ENCODE results near the gene TRRAP.
"Not testable (repeated sequence)": the region's sequence is repeated elsewhere in the genome, so short reads cannot be mapped to it uniquely, and the experiment has no call there.

Gene TRRAP

DNA sequence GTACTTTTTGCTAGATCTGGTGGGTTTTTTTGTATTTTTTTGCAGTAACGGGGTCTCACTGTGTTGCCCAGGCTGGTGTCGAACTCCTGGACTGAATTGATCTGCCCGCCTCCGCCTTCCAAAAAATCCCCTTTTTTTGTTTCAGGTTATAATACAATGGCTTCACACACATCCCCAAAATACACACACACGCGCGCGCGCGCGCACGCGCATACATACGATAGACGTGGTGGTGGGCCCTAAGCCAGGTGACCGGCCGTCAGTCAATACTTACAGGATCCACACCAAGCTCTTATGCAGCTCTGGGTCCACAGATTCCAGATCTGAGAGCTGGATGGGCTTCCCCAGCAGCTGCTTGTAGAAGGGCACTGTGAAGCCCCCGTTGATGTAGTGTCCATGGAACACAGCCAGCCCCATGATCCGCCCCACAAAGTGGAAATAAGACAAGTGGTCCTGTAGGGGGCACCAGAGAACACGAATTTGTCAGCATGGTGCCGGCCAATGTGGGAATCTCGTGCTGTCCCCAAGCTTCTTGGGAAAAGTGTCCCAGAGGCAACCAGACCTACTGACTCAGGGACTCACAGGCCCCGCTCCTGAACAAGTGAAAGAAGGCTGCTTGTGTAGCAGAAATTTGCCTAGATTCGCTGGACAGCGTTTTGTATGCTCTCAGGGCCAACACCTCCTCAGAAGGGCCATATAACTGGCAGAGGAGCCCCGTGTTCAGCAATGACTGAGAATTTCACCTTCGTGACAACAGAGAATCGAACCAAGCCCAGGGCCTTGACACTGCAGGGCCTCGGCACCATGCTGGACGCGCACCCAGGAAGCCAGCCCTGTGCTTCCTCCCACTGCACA is 162.0 kb downstream of the TRRAP start:
- DNase-seq (ENCODE audit: low read depth in 3 of 3, low spot score in 1 of 3) = peak; percentile 11 to 28 (median 20)

DNA sequence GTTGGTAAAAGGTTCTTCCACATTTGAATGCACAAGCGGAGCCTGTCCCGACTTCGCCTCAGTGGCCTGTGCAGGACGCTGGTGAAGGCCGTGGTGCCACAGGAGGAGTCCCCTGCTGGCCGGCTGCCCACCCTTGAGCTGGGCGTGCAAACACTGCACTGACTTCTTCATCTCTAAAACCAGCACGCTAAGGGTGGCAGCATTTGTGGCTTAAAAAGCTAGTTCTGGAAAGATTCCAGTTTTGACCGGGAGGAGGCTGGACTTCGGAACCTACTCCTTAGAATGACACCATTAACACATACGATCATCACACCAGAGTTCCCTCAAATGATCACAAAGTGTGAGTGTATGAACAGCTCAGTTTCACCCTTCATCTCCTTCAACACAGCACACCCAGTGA is 163.2 kb downstream of the TRRAP start:
- no peak for DNase-seq (ENCODE audit: low read depth in 3 of 3, low spot score in 1 of 3)

DNA sequence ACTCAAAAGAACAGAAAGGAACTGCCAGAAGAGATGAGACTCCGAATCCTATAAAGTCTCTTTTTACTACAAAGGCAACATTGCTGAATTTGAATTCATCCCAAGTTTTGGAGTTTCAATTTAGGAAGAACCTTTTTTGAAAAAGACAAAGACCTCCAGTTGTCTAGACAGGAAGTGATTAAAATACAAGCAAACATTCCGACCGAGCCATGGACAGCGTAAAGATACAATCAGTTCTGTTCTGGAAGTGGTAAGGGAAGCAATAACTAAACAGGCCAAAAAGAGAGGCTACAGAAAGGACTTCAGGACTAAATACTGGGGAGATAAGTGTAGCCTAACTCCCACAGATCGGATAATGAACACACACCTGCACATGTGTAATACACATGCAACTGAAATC is 164.6 kb downstream of the TRRAP start:
- DNase-seq (ENCODE audit: low read depth in 3 of 3, low spot score in 1 of 3) = no peak

DNA sequence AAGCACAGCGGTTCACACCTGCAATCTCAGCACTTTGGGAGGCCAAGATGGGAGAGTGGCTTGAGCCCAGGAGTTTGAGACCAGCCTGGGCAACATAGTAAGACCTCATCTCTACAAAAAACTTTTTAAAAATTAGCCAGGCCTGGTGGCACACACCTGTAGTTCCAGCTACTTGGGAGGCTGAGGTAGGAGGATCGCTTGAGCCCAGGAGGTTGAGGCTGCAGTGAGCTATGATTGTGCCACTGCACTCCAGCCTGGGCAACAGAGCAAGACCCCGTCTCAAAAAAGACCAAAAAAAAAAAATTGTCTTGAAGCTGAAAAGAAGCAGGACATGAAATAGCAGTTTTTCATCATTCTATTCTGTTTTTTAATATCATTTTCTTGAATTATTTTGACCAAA is 166.5 kb downstream of the TRRAP start:
- not testable (repeated sequence) for DNase-seq (ENCODE audit: low read depth in 3 of 3, low spot score in 1 of 3)

DNA sequence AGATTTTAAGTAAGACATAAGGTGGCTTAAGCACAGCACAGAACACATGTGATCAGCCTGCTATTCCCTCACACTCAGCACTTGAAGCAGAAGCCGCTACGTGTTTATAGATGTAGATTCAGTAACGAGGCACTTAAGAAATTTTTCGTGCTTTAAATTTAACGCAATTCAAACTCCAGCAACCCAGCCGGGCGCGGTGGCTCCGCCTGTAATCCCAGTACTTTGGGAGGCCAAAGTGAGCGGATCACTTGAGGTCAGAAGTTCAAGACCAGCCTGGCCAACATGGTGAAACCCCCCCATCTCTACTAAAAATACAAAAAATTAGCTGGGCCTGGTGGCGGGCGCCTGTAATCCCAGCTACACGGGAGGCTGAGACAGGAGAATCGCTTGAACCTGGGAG is 167.9 kb downstream of the TRRAP start:
- not testable (repeated sequence) for DNase-seq (ENCODE audit: low read depth in 3 of 3, low spot score in 1 of 3)

DNA sequence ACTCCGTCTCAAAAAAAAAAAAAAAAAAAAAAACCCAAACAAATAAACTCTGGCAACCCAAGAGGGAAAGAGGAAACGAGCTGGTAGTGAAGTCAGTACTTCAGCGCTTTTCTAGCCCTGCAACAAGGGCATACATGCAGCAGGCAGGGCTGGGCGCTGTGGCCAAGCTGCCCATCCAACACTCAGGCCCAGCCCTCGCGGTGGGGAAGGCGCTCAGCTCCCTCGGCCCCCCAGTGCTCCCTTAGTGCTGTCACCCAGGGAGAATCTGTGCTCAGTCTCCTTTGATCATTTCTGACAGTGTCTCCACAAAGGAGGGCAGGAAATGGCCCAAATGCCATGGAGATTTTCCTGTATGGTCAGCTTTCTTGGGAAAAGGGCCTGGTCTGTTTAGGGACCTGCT is 168.4 kb downstream of the TRRAP start:
- DNase-seq (ENCODE audit: low read depth in 3 of 3, low spot score in 1 of 3) = no peak

DNA sequence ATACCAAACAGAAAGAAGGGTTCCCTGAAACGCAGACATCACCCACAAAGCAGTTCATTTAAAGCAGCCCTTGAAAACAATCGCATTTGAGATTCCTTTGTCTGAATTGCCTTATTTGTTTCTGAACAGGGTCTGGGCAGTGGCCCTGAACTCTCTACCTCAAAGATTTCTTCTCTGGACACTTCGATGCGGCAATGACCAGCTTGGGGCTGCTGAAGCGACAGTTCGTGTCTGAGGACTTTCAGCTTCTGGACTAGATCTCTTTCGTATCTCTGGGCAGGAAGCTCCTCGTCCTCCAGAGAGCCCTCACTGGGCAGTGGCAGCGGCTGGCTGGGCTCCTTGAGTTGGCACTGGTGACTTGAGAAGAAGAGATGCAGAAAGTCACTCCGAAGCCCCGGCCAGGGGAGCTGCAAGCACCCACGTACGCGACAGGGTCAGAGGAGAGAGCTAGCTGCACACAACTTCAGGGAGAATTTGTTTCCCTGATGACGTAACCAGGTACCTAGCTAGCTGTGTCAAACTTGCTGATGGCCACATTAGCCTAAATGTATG is 169.3 kb downstream of the TRRAP start:
- no peak for DNase-seq (ENCODE audit: low read depth in 3 of 3, low spot score in 1 of 3)

DNA sequence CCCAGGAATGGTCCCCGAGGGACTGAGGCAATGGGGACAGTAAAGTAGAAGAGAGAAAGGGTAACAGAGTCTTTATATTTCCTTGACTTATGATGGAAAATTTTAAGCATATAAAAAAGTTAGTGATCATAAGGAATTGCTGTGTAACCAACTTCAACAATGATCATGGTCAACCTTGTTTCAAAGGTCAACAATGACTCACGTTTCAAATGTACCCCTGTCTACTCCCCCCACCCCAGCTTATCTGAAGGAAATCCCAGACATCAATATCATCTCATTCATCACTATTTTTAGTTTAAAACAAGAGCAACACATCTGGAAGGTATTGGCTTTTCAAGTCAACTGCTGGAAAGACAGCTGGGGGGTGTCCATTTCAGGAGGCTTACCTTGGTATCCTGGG is 172.6 kb downstream of the TRRAP start:
- DNase-seq (ENCODE audit: low read depth in 3 of 3, low spot score in 1 of 3) = no peak

DNA sequence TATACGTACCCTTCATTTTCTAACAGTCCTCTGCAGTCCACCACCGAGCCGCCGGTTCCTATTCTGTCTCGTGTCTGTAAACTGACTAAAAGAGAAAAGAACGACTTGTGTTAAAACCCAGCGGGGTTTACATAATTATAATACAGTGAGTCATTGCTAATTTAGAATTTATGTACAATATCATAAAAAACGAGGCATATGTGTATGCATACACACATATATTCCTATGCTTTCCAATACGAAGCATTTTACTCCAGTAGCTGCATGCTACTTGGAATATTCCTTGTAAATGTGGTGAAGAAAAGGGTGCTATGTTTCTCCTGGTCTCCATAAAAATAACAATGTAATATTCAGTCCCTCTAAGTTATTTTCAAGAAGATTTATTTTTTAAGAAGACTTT is 176.4 kb downstream of the TRRAP start:
- DNase-seq (ENCODE audit: low read depth in 3 of 3, low spot score in 1 of 3) = no peak

DNA sequence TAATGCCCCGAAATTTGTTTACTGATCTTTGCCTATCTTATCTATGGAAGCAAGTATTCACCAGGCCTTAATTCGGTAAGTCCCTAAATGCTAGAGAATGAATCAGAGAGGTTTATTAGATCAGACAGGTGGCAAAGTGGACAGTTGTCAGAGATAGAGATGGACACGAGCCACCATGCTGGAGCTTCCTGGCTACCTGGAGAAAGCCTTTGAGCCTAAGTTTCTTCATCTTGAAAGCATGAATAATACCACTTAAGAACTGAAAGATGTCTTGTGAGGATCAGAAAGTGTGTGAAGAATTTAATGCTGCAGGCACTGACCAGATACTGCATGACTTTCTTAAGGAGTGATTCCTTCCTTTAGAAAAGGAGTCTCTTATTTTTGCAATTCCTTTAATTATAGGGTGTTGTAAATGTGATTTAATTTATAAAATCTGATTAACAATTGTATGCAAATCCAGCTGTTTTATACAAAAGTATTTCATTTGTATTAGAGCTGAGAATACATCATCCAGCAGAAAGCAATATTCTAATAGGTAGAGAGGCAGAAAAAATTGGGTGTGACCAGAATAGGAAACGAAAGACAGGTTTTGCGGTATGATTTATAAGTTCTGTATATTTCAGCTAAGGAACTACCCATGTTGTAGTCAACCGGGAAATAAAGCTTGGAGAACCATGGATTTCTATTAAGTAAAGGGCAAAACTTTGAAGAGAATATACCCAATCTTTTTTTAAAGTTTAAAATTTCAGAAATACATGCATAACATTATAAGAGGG is 182.9 kb downstream of the TRRAP start:
- no peak for DNase-seq (ENCODE audit: low read depth in 3 of 3, low spot score in 1 of 3)
